ENCODE data around the gene ZBTB7C.
"Not testable (repeated sequence)": the region's sequence is repeated elsewhere in the genome, so short reads cannot be mapped to it uniquely, and the experiment has no call there.

The ZBTB7C gene

DNA sequence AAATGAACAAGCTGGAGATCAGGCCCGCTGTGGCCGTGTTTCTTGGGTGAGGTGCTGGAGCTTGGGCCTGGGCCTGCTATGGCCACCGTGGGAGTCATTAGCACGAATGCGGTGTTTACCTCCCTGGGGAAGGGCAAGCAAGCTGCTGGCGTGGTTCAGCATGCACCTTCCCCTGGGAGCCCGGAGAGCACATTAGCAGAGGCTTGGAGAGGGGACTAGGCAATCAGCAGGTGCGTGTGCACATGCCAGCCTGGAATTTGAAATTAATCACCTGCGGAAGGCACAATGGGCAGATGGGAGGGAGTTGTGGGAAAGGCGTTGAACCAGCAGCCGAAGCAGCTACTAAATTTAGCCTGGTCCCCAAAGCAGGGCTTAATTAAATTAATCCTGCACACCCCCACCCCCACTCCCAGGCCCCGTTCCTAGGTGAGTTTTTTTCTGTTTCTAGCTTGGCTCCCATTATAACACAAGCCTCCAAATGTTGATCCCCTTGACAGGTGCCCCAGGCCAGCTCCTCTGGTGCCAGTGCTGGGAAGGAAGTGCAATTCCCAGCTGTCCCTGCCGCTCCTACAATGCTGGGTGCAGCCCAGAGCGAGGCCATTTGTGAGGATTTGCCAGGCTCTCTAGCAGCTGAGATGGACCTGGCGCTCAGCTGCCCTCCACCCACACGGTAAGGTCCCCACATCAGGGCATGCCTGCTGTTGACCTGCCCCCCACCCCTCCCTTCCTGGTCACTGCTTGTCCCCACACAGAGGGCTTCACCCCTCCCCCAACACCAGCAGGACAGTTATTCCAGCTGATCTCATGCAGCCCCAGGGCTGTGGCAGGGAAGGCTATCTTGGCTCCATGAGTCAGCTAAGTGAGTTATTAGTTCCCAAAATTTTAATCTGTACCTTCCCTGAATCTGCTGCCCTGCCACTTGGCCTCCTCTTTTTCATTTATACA is 115.0 kb downstream of the ZBTB7C start:
- DNase-seq, result no peak

DNA sequence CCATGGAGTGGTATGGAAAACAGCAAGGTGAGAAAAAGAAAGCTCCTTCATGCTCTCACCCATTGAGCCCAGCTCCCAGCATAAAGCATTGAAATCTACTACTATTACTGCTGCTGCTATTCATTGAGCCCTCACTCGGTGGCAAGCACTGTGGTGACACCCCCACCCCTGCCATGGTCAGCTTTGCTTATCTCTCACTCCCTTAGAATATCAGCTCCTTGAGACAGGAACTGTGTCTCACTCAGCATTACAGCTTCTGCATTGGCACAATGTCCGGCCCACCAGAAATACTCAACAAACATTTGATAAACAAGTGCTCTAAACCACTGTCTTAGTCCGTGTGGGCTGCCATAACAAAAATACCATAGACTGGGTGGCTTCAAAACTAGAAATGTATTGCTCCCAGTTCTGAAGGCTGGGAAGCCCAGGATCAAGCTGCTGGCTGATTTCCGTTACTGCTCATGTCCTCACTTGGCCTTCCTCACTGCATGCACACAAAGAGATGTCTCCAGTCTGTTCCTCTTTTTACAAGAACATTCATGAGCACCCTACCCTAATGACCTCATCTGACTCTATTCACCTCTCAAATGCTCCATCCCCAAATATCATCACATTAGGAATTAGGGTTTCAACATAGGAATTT is 116.3 kb downstream of the ZBTB7C start:
- DNase-seq, result no peak

DNA sequence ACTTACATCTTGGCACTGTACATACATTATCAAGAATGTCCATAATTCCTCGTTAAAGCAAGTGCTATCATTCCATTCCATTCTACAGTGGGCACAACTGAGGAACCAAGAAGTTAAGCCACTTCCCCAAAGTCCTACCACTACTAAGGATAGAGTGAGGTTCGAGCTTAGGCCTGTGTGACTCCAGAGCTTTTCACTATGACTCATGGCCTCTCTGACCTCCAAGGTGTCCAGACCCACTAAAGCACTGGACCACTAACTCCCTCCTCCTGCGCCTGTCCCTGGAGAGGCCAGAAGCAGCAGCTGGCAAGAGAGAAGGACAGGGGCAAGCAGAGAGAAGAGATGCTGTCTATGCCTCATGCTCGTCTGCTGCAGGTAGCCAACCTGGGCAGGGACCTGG is 117.0 kb downstream of the ZBTB7C start:
- no peak for DNase-seq

DNA sequence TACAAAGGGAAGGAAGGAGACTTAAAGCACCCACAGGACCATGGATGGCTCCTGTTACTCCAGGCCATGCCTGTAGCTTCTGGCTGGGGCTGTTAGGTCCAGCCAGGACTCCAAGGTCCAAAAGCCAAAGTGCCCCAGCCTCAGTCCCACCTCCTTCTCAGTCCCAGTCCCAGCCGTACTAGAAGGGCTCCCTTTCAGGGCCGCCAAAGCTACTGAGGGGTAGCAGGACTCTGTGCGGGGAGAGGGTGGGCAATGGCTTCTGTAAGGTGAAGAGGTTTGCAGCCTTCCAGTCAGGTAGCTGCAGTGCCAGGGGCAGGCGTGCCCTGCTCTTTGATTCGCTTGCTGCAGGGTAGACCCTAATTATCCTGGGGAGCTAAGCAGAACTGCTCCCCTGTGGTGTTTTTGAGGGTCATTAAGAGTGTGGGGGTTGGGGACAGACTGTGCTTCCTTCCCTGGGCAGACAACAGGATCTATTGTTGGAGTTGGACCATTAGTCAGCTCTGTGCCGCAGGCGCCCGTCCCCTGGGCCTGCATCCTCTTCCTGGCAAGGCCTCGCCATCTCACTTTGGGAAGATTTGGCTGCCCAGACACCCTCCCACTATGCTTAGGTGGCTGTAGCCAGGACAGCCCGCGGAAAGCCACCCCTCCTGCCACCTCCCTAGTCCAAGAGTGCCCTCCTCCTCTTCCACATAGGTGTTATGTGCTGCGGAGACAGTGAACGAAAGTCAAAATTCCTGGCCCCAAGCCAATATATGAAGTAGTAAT is 118.8 kb downstream of the ZBTB7C start:
- no peak for DNase-seq

DNA sequence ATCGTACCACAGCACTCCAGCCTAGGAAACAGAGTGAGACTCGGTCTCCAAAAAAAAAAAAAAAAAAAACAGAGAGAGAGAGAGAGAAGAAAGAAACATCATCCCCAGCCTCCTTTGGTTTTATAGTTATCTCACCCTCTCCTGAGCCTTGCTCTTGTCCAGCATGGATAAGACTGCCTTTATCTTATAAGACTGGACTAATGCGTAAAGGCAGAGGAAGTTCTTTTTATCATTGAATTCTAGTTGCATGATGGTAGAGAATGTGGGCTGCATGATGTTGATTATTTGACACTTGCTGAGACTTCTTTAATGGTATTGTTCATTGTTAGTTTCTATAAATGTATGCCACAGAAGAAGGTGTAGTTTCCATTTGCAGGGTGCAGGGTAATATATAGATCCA is 124.4 kb downstream of the ZBTB7C start:
- DNase-seq, result no peak

DNA sequence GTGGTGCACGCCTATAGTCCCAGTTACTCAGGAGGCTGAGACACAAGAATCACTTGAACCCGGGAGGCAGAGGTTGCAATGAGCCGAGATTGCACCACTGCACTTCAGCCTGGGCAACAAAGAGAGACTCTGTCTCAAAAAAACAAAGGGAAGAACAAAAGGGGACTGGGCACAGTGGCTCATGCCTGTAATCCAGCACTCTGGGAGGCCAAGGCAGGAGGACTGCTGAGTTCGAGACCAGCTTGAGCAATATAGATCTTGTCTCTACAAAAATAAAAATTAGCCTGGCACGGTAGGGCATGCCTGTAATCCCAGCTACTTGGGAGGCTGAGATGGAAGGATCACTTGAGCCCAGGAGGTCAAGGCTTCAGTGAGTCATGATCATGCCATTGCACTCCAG is 125.2 kb downstream of the ZBTB7C start:
- not testable (repeated sequence) for DNase-seq

DNA sequence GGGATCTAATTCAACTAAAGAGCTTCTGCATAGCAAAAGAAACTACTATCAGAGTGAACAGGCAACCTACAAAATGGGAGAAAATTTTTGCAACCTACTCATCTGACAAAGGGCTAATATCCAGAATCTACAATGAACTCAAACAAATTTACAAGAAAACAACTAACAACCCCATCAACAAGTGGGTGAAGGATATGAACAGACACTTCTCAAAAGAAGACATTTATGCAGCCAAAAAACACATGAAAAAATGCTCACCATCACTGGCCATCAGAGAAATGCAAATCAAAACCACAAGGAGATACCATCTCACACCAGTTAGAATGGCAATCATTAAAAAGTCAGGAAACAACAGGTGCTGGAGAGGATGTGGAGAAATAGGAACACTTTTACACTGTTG is 127.7 kb downstream of the ZBTB7C start:
- not testable (repeated sequence) for DNase-seq

DNA sequence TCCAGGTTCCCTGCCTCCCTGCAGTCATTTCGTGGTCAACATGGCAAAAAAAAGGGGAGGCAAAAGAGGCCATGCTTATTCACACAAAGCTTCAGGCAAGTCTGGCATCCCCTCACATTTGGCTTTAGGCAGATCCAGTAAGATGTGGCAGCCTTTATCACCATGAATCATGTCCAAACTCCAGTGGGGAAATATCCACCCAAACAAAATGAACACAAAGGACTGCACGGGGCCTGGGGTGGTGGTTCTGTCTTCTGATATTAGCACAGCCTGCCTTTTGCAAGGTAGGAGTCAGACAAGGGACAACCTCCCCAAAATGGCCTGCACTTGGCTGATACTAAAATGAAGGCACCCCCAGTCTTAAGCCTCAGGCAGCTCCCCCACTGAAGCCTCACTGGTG is 129.9 kb downstream of the ZBTB7C start:
- DNase-seq, result no peak

DNA sequence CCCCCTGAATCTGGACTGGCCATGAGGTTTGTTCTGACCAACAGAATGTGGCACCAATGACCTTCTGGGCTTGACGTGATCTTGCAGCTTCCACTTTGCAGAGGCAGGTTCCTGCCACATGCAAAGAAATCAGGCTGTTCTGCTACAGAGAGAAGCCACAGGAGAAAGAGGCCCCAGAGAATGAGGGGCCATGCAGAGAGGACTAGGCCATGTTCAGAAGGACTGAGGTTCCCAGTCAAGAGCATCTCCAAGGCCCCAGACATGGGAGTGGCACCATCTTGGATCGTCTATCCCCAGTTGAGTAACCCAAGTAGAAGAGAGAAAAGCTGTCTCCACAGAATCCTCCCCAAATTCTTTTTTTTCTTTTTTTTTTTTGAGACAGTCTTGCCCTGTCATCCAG is 131.1 kb downstream of the ZBTB7C start:
- DNase-seq, result no peak

DNA sequence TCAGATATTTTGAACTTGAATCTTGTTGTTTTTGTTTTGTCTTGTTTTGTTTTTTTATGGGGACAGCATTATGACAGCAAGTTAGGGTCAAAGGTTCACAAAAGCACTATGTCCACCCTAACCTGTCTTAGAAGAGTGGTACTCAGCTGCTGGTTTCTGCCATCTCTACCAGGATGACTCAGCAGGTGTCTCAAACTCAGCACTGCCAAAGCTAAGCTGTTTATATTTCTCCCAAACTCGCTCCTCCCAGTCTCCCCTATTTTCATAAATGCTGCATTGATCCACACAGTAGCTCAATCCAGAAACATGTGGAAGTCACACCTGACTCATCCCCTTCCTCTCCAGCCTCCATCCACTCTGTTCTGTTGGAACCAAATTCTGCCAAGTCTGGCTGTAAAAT is 134.9 kb downstream of the ZBTB7C start:
- DNase-seq, result no peak

DNA sequence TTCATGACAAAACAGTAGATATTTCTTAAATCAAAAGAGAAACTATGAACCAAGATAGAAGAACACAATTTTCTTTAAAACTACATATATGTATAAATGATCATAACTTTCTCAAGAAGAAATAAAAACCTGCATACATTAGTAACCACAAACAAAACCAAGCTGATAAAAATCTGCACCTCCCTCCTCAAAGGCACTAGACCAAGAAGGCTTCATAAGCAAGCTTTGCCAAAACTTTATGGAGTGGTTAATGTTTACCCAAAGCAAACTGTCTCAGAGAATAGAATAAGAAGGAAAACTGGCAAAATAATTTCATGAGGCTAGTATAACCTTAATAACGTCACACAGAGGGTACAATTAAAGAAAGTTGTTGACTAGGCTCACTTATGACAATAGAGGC is 138.3 kb downstream of the ZBTB7C start:
- no peak for DNase-seq

DNA sequence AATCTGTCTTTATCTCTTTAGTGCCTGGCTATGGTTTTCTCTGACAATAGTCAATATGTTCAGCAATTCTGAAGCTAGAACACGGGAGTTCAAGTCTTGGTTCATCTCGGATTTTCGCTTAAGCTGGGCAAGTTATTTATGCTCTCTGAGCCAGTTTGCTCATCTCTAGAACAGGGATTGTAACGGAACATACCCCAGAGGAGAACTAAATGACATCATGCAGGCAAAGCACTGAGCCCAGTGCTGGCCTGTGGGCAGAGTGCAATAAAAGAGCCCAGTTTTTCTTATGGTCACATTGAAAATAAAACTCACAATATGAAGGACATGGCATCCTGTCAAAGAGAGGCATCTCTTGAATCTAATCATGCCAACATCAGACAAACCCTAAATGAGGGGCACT is 143.9 kb downstream of the ZBTB7C start:
- DNase-seq, result no peak

DNA sequence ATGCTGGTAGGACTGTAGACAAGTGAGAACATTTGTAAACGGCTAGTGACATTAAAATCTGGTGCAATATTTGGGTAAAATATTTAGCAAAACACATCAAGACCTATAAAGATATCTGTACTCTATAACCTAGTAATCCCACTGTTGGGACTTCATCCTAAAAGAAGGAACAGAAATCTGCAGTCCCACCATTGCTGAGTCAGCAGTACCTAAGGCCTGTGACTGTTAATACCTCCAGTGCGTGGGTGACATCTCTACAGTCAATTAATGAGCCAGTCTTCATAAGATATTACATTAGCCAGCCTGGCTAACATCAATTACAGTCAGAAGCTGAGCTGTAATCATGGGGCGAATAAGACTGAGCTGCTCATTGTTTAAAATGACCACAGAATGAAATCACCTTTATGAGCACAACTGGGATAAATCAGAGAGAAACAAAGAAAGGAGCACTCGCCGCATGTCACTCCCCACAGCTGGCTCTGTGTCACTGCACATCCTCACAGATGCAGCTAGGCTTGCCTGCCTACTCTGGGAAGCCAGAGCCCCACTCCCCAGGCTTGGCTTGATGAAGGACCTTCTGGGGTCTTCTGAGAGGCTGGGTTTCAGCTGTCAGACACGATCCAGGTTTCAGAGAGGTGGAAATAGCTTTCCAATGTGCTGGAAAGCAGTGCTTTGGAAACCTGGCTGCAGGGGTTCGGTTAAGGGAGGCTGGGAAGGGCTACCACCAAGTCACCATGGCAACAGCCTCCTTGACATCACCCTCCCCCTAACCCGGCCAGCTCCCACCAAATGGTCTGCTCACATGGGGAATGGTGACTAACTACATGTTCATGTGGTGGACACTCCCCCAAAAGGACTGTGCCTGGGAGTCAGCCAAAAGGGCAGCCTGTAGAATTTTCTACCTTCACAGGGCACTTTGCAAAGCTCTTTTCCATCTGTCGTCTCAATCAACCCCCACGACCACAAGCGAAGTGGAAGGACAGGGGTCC is 145.0 kb downstream of the ZBTB7C start:
- DNase-seq, result no peak

DNA sequence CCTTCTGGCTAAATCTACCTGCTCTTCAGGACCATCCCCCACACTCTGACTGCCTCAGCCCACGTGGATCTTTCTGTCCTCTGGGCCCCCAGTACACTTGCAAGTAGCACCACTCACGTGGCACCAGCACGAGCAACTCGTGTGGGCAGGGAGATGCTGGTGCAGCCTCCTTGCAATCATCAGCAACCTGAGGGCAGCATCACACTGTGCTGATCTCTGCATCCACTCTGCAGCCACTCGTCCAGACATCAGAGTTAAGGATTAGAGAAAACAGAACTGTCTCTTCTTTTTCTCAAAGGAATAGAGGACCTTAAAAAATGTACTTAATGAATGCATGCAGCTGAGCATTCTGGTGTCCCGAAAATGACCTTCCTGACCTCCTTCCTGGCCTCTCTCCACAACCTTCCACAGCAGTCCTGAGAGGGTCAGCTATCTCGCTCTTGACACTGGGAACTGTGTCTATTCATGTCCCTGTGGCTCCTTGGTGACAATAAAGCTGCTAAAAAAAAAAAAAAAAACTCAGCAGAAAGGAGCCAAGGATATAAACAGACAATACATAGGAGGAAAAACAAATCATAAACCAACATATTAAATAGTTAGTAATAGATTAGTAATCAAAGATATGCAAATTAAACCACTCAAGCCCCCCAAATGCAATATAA is 145.9 kb downstream of the ZBTB7C start:
- no peak for DNase-seq

DNA sequence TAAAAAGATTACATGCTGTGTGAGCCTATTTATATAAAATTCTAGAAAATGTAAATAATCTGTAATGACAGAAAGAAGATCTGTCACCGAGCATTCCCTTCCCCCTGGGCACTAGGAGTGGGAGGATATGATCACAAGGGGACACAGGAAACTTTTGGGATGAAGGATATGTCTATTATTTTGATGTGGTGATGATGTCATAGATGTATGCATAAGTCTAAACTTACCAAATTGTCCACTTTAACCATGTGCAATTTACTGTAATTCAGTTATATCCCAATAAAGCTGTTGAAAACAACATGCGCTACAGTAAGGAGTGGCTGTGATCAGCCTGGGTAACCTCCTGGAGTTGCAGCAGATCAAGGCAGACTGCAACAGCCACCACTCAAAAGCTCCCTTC is 148.9 kb downstream of the ZBTB7C start:
- DNase-seq, result no peak

DNA sequence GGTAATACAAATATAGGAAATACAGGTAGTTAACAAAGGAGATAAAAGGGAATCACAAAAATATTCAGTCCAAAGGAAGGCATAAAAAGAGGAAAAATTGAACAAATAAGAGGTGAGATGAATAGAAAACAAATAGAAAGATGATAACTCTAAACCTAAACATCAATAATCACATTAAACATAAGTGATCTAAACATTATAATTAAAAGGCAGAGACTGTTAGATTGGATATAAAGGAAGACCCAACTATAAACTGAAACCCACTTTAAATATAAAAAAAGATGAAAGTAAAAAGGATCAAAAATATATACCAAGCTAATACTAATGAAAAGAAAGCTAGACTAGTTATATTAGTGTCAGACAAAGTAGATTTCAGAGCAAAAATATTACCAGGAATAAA is 152.3 kb downstream of the ZBTB7C start:
- DNase-seq, result no peak

DNA sequence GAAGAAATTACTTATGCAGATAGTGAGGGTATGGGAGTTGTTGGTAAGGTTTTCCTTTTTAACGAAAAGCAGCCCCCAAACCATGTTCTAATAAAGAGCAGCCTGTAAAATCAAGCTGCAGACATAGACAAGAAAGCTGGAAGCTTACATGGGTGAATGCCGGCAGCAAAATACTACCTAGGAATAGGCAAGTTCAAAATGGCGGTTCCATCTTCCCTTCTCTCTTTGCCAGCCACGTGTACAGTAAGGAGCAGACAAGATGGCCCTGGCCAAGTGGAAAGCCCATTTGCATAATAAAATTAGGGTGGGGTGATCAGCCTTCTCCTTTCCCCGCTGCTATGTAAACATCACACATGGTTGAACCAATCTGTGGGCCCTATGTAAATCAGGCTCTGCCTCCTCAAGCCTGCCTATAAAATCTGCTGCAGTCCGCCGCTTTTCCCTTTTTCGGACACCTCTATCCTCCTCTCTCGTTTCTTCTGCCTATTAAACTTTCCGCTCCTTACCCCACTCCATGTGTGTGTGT is 155.0 kb downstream of the ZBTB7C start:
- DNase-seq, result no peak

DNA sequence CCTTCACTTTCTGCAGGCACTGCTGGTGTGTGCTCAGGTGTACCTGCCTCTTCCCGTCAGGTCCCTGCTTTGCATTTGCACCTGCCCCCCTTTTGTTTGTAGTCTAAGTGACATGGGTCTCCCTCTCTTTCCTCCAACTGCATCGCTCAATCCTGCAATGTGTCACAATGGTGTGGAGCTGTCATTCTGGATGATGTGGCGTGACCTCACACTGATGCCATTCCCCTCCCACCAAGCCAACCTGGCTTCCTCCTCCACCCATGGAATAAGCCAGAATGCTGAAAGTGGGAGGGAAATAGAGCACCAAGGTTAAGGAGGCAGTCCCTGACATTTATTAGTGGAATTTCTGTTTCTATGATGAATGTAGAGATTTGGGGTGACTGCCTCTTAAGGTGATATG is 156.7 kb downstream of the ZBTB7C start:
- no peak for DNase-seq

DNA sequence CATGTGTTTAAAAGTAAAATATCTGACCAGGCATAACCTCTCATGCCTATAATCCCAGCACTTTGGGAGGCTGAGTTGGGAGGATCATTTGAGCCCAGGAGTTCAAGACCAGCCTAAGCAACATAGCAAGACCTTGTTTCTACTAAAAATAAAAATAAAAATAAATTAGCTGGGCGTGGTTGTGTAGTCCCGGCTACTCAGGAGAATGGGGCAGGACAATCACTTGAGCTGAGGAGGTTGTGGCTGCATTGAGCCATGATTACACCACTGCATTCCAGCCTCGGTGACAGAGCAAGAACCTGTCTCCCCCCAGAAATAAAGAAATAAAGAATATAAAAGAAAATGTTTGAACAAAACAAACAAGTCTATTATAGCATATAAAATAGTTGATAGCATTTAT is 158.3 kb downstream of the ZBTB7C start:
- no peak for DNase-seq

DNA sequence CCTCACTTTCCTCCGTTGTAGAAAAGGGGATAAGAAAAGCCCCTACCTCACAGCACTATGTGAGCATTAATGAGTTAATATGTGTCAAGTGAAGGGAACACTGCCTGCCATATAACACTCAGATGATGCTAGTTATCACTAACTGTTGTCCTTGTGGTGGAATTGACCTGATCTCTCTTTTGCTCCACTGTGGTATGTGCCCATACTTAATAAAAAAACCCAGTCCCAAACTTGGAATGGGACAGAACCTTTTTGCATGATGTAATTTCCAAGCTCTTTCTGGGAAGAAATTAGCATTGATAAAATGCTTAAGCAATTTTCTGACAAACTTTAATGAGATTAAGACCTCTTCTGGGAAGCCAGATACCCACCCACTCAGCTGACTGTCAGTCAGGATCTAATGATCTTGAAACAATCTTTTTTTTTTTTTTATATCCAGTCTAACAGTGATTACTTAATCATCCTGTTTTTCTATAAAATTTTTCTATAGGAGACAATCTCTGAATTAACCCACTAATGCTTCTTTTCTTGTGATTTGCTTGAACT is 158.7 kb downstream of the ZBTB7C start:
- no peak for DNase-seq

DNA sequence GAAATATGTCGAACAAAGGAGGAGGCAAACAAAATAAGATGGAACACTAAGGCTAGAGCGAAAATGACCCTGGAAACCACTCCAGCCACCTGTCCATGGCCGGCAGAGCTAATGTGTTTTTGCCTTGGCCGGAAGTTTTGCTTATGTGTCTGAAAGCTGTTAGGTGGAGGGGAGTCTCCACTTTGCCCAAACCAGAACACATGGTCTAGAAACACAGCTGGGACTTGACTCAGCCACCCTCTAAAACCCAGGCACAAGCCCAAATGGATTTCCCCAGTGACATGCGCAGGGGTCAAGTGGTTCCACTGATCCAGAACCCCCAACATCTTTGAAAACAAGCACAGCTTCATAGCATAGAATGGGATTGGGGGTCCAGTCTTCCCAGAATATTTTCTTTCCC is 159.3 kb downstream of the ZBTB7C start:
- no peak for DNase-seq

All from stimulated activated naive CD4-positive, alpha-beta T cell (primary cell).